DMS53 (cell line): ENCODE measurements around the gene IMPA2.
"Not testable (repeated sequence)": the region's sequence is repeated elsewhere in the genome, so short reads cannot be mapped to it uniquely, and the experiment has no call there.

Experiments
- DNase-seq: peaks from one replicate; lab custom pipeline; 2025; lab: John Stamatoyannopoulos, UW

Gene IMPA2

GRCh38 chr18:11981192-11981542 lies at the start of gene IMPA2:
Gene IMPA2 (plus strand): TSS chr18:11981507. CDS start chr18:11981670, 163 bp downstream.
- no peak for DNase-seq

- DNase-seq, result no peak
These were observed 48.9 kb upstream of the IMPA2 start for GRCh38 chr18:11932393-11932792.

- DNase-seq, result peak; percentile 91
These were observed 43.3 kb upstream of the IMPA2 start for GRCh38 chr18:11937874-11938478.

GRCh38 chr18:11940956-11941355 lies 40.4 kb upstream of the IMPA2 start:
- no peak for DNase-seq

- no peak for DNase-seq
These were observed 37.8 kb upstream of the IMPA2 start for GRCh38 chr18:11943551-11943950.

- DNase-seq, result no peak
These were observed 37.1 kb upstream of the IMPA2 start for GRCh38 chr18:11944252-11944651.

- no peak for DNase-seq
These were observed 36.5 kb upstream of the IMPA2 start for GRCh38 chr18:11944786-11945185.

GRCh38 chr18:11945834-11946659 lies 35.3 kb upstream of the IMPA2 start:
- DNase-seq, result peak; percentile 56

- peak; percentile 83 for DNase-seq
These were observed 34.6 kb upstream of the IMPA2 start for GRCh38 chr18:11946756-11947155.

GRCh38 chr18:11947214-11948191 lies 33.8 kb upstream of the IMPA2 start:
- DNase-seq, result peak; percentile 100

- peak; percentile 37 for DNase-seq
These were observed 32.3 kb upstream of the IMPA2 start for GRCh38 chr18:11948852-11949523.

- peak; percentile 97 for DNase-seq
These were observed 30.5 kb upstream of the IMPA2 start for GRCh38 chr18:11950824-11951223.

- DNase-seq, result peak; percentile 85
These were observed 29.9 kb upstream of the IMPA2 start for GRCh38 chr18:11951390-11951851.

- peak; percentile 40 for DNase-seq
These were observed 28.2 kb upstream of the IMPA2 start for GRCh38 chr18:11953113-11953512.

GRCh38 chr18:11955239-11956029 lies 25.9 kb upstream of the IMPA2 start:
- peak; percentile 82 for DNase-seq

- DNase-seq, result peak; percentile 89
These were observed 24.7 kb upstream of the IMPA2 start for GRCh38 chr18:11956371-11957308.

GRCh38 chr18:11957636-11958035 lies 23.7 kb upstream of the IMPA2 start:
- DNase-seq, result no peak

GRCh38 chr18:11959651-11960050 lies 21.7 kb upstream of the IMPA2 start:
- DNase-seq, result not testable (repeated sequence)

- peak; percentile 67 for DNase-seq
These were observed 20.4 kb upstream of the IMPA2 start for GRCh38 chr18:11960743-11961380.
